GM18520 (cell line): ENCODE results near the gene CFAP70.
"Not testable (repeated sequence)": the region's sequence is repeated elsewhere in the genome, so short reads cannot be mapped to it uniquely, and the experiment has no call there.

Source experiments
- ATAC-seq: cut with Tn5 transposase; IDR thresholded peaks from one replicate; pipeline ENCODE4 v1.9.1; 2021; ENCODE audit not compliant: unreplicated experiment

CFAP70 gene

GRCh38 chr10:73358331-73359279 lies at the start of gene CFAP70:
Gene CFAP70 (minus strand): TSS chr10:73358864. CDS start chr10:73354796, 4,068 bp downstream.
- ATAC-seq, result peak; percentile 88

DNA sequence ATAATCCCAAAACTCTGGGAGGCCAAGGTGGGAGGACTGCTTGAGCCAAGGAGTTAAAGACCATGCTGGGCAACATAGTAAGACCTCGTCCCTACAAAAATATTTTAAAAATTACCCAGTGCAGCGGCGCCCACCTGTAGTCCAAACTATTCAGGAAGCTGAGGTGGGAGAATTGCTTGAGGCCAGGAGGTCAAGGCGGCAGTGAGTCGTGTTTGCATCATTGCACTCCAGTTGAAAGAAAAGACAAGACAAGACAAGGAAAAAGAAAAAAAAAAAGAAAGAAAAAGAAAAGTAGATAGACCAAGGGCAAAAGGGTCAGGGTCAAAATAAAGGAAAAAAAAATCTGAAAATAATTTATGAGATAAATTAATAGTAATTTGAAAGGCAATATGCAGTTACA lies 49.4 kb upstream of the CFAP70 start:
- no peak for ATAC-seq

DNA sequence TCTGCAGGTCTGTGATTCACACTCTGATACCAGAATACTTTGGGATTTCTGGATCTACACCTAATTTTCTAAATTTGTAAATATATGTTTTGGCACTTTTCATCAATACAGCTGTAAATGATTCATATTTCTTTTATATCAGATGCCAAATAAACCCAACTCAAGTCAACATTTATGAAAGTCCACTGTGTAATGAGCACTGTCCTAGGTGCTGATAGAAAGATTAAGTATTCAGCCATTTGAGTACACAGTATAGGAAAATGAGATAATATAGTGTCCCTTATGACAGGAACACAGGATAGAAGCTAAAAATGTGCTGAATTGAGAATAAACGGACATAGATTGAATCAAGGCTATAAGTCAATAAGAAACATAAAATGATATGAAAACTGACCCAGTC lies 48.8 kb upstream of the CFAP70 start:
- no peak for ATAC-seq

DNA sequence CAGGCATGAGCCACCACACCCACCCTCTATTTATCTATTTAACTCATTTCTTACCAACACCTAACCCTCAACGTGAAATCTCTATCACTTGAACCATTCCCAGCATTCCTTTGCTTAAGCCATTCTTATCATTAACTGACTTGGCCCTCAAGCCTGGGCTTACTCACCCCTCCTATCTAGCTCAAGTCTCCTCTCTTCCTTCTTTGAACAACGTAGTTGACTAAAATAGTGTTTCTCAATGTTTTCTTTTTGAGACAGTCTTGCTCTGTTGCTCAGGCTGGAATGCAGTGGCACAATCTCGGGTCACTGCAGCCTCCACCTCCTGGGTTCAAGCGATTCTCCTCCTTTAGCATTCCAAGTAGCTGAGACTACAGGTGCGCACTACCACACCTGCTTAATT lies 48.2 kb upstream of the CFAP70 start:
- no peak for ATAC-seq

DNA sequence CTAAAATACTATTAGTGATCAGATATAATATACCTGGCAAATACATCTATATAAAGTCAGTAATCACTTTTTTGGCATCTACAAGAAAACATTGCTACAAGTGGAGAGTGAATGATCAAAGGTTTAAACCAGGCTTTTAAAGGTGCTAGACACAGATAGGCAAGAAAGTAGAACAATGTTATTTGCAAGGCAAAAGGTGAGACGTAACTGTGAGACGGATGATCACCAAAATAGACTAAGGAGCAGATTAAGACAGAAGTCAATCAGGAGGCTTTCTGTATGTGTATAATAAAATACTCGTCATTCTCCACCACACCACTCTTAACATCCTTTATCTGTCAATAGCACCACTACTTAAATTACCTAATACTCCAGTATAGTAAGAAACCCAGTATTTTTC lies 46.9 kb upstream of the CFAP70 start:
- ATAC-seq, result no peak

- no peak for ATAC-seq
These were observed 46.0 kb upstream of the CFAP70 start for GRCh38 chr10:73404690-73405089.

- ATAC-seq, result no peak
These were observed 43.0 kb upstream of the CFAP70 start for GRCh38 chr10:73401636-73402035.

- no peak for ATAC-seq
These were observed 40.4 kb upstream of the CFAP70 start for GRCh38 chr10:73399063-73399462.

DNA sequence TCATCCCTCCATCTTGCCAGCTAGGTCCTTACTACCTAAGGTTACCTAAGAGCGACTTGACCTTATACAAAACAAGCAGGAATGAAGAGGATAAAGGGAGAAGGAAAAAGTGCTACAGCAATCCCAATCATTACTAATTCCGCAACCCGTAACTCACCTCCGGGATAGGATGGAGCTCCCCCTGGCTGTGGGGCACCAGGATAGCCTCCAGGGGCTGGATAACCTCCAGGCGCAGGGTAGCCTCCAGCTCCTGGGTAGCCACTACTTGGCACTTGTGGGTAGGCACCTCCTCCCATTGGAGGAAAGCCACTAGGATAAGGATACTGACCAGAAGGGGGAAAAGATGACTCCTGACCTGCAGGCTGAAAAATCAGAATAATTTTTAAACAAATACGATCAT lies 39.4 kb upstream of the CFAP70 start:
- ATAC-seq, result no peak

DNA sequence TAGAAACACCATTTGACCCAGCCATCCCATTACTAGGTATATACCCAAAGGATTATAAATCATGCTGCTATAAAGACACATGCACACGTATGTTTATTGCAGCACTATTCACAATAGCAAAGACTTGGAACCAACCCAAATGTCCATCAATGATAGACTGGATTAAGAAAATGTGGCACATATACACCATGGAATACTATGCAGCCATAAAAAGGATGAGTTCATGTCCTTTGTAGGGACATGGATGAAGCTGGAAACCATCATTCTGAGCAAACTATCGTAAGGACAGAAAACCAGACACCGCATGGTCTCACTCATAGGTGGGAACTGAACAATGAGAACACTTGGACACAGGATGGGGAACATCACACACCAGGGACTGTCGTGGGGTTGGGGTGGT lies 35.7 kb upstream of the CFAP70 start:
- not testable (repeated sequence) for ATAC-seq

DNA sequence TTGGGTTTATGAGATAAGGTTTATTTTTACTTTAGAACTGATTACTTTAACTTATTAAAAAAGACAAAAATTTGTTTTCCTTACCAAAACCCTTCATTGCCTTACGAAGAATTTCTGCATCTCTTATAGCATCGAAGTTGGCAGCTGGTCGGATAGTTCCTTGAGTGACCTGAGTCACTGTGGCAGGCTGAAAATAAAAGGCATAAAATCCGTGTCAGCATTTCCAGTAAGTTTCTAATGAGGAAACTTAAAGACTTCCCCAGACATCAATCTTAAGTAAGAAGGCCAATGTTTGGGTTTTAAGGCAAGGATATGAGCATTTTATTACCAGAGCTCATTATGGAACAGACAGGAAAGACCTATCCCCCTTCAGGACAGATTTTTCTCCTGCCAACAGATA lies 29.6 kb upstream of the CFAP70 start:
- ATAC-seq, result no peak

- ATAC-seq, result no peak
These were observed 27.9 kb upstream of the CFAP70 start for GRCh38 chr10:73386583-73386982.

DNA sequence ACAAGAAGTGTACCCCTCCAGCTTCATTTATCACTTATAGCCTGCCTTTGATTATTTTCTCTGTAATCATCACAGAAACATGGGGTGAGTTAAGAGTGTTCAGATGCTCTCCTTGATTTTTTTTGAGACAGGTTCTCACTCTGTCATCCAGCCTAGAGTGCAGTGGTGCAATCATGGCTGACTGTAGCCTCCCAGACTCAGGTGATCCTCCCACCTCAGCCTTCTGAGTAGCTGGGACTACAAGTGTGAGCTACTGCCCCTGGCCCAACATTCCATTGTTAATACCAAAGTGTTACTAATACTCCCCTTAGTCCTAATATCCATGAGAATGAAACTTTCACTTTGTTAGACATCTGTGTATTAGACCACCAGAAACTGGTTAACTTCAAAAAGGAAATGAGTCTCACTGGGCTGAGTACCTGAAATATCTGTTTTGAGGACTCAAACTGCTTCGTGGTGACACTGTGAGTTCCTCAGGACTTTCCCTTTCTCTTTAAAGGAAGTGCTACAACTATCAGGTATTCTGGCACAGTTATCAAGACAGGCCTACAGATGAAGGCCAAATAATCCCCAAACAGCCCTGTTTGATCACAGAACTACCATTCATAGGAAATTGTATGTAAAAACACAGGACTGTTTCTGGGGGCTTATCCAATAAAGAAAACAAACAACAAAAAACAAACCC lies 20.5 kb upstream of the CFAP70 start:
- ATAC-seq, result no peak

DNA sequence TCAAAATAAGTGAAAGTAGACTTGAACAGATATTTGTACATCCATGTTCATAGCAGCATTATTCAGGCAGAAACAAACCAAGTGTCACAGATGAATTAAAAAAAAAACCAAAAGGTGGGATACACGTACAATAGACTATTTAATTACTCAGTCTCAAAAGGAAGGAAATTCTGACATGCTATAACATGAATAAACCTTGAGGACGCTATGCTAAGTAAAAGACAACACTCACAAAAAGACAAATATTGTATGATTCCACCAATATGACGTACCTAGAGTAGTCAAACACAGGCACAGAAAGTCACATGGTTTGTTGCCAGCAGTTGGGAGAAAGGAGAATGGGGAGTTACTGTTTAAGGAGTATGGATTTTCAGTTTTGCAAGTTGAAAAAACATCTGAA lies 18.0 kb upstream of the CFAP70 start:
- no peak for ATAC-seq

GRCh38 chr10:73368238-73368637 lies 9.6 kb upstream of the CFAP70 start:
- no peak for ATAC-seq

GRCh38 chr10:73366381-73367298 lies 8.0 kb upstream of the CFAP70 start:
- ATAC-seq, result no peak

DNA sequence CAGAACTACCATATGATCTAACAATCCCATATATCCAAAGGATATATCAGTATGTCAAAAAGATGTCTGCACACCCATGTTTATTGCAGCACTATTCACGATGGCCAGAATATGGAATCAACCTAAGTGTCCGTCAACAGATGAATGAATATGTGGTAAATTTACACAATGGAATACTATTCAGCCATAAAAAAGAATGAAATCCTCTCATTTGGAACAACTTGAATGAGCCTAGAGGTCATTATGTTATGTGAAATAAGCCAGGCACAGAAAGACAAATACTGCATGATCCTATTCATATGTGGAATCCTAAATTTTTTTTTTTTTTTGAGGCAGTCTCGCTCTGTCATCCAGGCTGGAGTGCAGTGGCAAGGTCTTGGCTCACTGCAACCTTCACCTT lies 6.3 kb upstream of the CFAP70 start:
- ATAC-seq, result no peak

- no peak for ATAC-seq
These were observed 828 bp upstream of the CFAP70 start for GRCh38 chr10:73359492-73359891.

DNA sequence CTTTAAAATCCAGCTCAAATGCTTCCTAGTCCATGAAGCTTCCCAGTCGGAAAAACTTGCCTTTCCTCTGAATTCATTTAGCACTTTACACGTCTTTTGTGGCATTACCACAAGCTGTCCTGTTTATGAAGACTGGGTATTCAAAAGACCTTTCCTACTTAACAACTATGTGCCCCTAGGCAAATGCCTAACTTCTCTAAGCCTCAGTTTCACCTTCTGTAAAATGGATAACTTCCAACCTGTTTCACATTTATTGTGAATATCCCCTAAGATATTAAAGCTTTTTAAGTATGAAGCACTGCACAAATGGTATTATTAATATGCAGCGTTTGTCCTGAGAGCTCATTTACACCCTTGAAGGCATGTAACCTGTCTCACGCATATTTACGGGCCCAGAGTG lies 843 bp downstream of the CFAP70 start:
- ATAC-seq, result no peak

GRCh38 chr10:73357166-73357565 lies 1.5 kb downstream of the CFAP70 start:
- no peak for ATAC-seq

GRCh38 chr10:73344269-73344668 lies 14.4 kb downstream of the CFAP70 start:
- ATAC-seq, result no peak
